ENCODE data around the gene CACNB4. TPM values are rescaled to one million over a fixed set of nuclear protein-coding genes. Genes with fewer than 3 reads are reported as not detected.

Gene CACNB4
- total and polyA plus RNA-seq, 2 donors = 4.8 to 33.9 TPM

DNA sequence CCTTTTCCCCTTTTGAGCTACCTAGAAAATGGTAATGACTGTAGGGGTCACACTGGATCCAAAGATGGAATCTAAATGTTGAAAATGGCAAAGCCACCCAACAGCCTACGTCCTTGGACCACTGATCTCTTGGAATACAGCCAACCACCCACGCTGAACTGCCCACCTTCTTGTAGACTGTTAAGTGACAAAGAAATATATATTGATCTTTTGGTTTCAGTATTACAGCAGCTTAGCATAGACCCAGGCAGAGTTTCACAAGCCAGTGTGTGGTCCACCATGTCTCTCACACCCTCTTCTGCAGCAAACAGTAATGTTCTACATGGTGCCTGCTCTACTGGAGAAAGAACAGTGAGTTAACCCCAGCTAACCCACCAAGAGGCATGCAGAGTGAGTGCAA lies 20.2 kb downstream of the CACNB4 start:
- no peaks in the 10 kb centered on the region for H3K4me1 ChIP-seq (ENCODE audit: insufficient read depth)
- no peak overlapping the region for H3K4me3 ChIP-seq (ENCODE audit: low read depth, low read length)
- DNase-seq (ENCODE audit: extremely low spot score) = no peak
- H3K36me3 ChIP-seq (ENCODE audit: insufficient read depth) = no peaks in the 10 kb centered on the region
- WGBS = 89% methylated on average over 2 of the region's 2 CpGs
- H3K27ac ChIP-seq (ENCODE audit: low read depth) = no peak overlapping the region

DNA sequence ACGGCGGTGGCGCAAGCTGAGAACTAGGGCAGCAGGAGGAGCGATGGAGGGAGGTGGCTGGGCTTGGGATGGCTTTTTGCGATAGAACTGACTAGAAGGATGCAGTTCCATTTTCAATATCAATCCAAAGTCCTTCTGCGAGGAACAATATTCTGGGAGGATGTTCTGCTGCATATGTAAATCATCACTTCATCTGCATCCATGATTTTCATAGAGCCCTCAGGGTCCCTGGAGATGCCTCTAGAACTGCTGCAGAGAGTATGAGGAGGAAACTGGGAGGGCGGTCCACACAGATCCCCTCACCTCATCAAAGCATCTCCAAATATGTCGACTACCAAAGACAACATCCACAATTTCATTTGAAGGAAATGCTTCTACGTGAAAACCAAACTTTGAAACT lies 20.8 kb downstream of the CACNB4 start:
- DNase-seq (ENCODE audit: extremely low spot score) = no peak
- no peak overlapping the region for H3K27ac ChIP-seq (ENCODE audit: low read depth)
- H3K36me3 ChIP-seq (ENCODE audit: insufficient read depth) = no peaks in the 10 kb centered on the region
- H3K4me3 ChIP-seq (ENCODE audit: low read depth, low read length) = no peak overlapping the region
- 97% methylated on average over 9 of the region's 9 CpGs for WGBS
- no peaks in the 10 kb centered on the region for H3K4me1 ChIP-seq (ENCODE audit: insufficient read depth)

GRCh38 chr2:152075461-152076050 lies 23.3 kb downstream of the CACNB4 start:
- WGBS = 42% methylated on average over 4 of the region's 4 CpGs
- Histone ChIP-seq H3K36me3 (ENCODE audit: insufficient read depth) (no peaks in the 10 kb centered on the region), H3K27ac (ENCODE audit: low read depth) (no peak overlapping the region), H3K4me3 (ENCODE audit: low read depth, low read length) (no peak overlapping the region), H3K4me1 (ENCODE audit: insufficient read depth) (no peaks in the 10 kb centered on the region)
- DNase-seq (ENCODE audit: extremely low spot score) = no peak

GRCh38 chr2:152072011-152072410 lies 26.8 kb downstream of the CACNB4 start:
- DNase-seq (ENCODE audit: extremely low spot score) = no peak
- Histone ChIP-seq H3K4me3 (ENCODE audit: low read depth, low read length) (no peak overlapping the region), H3K27ac (ENCODE audit: low read depth) (no peak overlapping the region), H3K4me1 (ENCODE audit: insufficient read depth) (no peaks in the 10 kb centered on the region), H3K36me3 (ENCODE audit: insufficient read depth) (no peaks in the 10 kb centered on the region)
- 80% methylated on average over 2 of the region's 2 CpGs for WGBS

GRCh38 chr2:152071518-152071917 lies 27.3 kb downstream of the CACNB4 start:
- DNase-seq (ENCODE audit: extremely low spot score) = no peak
- 93% methylated on average over 1 of the region's 1 CpG for WGBS
- H3K4me1 ChIP-seq (ENCODE audit: insufficient read depth) = no peaks in the 10 kb centered on the region
- no peak overlapping the region for H3K27ac ChIP-seq (ENCODE audit: low read depth)
- H3K36me3 ChIP-seq (ENCODE audit: insufficient read depth) = no peaks in the 10 kb centered on the region
- H3K4me3 ChIP-seq (ENCODE audit: low read depth, low read length) = no peak overlapping the region

GRCh38 chr2:152071092-152071491 lies 27.8 kb downstream of the CACNB4 start:
- 75% methylated on average over 1 of the region's 1 CpG for WGBS
- Histone ChIP-seq H3K27ac (ENCODE audit: low read depth) (no peak overlapping the region), H3K36me3 (ENCODE audit: insufficient read depth) (no peaks in the 10 kb centered on the region), H3K4me1 (ENCODE audit: insufficient read depth) (no peaks in the 10 kb centered on the region), H3K4me3 (ENCODE audit: low read depth, low read length) (no peak overlapping the region)
- no peak for DNase-seq (ENCODE audit: extremely low spot score)

DNA sequence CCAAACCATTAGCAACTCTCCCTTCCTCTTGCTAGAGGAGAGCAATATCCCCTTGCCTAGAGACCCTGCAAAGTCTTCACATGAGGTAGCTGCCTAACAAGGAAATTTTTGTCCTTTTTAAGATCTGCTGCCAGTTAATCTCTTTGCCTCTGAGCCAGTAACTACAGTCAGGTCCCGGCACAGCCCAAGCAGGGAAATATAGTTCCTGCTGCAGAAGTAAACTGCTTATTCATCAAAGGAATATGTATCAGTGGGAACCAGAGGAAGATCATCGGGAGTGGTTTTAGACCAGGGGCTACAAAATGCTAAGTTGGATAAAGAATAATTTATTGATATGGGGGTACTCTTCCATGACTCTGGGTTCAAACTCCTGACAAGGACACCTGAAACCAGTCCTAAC lies 30.6 kb downstream of the CACNB4 start:
- H3K36me3 ChIP-seq (ENCODE audit: insufficient read depth) = no peaks in the 10 kb centered on the region
- no peak overlapping the region for H3K4me3 ChIP-seq (ENCODE audit: low read depth, low read length)
- H3K4me1 ChIP-seq (ENCODE audit: insufficient read depth) = no peaks in the 10 kb centered on the region
- WGBS = 41% methylated on average over 2 of the region's 2 CpGs
- DNase-seq (ENCODE audit: extremely low spot score) = no peak
- no peak overlapping the region for H3K27ac ChIP-seq (ENCODE audit: low read depth)

GRCh38 chr2:152067823-152068222 lies 31.0 kb downstream of the CACNB4 start:
- H3K27ac ChIP-seq (ENCODE audit: low read depth) = no peak overlapping the region
- DNase-seq (ENCODE audit: extremely low spot score) = no peak
- no peaks in the 10 kb centered on the region for H3K4me1 ChIP-seq (ENCODE audit: insufficient read depth)
- no peaks in the 10 kb centered on the region for H3K36me3 ChIP-seq (ENCODE audit: insufficient read depth)
- WGBS = 84% methylated on average over 1 of the region's 1 CpG
- no peak overlapping the region for H3K4me3 ChIP-seq (ENCODE audit: low read depth, low read length)

DNA sequence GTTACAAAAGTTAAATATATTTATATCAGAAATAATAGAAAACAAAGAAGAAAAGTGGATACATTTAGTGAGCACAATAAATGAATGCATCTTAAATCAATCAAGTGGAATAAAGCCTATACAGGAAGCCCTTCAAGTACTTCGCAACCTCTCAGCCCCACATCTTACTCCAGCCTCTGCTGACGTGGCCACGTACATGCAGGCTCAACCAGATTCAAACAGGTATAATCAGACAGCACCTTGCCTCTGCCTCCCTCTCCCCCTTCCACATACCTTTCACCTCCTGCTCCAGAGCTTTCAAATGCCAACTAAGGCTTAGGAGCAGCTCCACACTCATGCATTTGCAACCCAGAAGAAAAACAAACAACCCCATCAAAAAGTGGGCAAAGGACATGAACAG lies 32.9 kb downstream of the CACNB4 start:
- Histone ChIP-seq H3K4me3 (ENCODE audit: low read depth, low read length) (no peak overlapping the region), H3K36me3 (ENCODE audit: insufficient read depth) (no peaks in the 10 kb centered on the region), H3K27ac (ENCODE audit: low read depth) (no peak overlapping the region), H3K4me1 (ENCODE audit: insufficient read depth) (no peaks in the 10 kb centered on the region)
- no peak for DNase-seq (ENCODE audit: extremely low spot score)
- 85% methylated on average over 3 of the region's 3 CpGs for WGBS

GRCh38 chr2:152064001-152064400 lies 34.8 kb downstream of the CACNB4 start:
- 68% methylated on average over 3 of the region's 3 CpGs for WGBS
- Histone ChIP-seq H3K4me1 (ENCODE audit: insufficient read depth) (no peaks in the 10 kb centered on the region), H3K36me3 (ENCODE audit: insufficient read depth) (no peaks in the 10 kb centered on the region), H3K4me3 (ENCODE audit: low read depth, low read length) (no peak overlapping the region), H3K27ac (ENCODE audit: low read depth) (no peak overlapping the region)
- DNase-seq (ENCODE audit: extremely low spot score) = no peak

- DNase-seq (ENCODE audit: extremely low spot score) = no peak
- Histone ChIP-seq H3K4me1 (ENCODE audit: insufficient read depth) (no peaks in the 10 kb centered on the region), H3K4me3 (ENCODE audit: low read depth, low read length) (no peak overlapping the region), H3K27ac (ENCODE audit: low read depth) (no peak overlapping the region), H3K36me3 (ENCODE audit: insufficient read depth) (no peaks in the 10 kb centered on the region)
- WGBS = 66% methylated on average over 3 of the region's 3 CpGs
Measured at GRCh38 chr2:152063325-152063924, 35.4 kb downstream of the CACNB4 start.

DNA sequence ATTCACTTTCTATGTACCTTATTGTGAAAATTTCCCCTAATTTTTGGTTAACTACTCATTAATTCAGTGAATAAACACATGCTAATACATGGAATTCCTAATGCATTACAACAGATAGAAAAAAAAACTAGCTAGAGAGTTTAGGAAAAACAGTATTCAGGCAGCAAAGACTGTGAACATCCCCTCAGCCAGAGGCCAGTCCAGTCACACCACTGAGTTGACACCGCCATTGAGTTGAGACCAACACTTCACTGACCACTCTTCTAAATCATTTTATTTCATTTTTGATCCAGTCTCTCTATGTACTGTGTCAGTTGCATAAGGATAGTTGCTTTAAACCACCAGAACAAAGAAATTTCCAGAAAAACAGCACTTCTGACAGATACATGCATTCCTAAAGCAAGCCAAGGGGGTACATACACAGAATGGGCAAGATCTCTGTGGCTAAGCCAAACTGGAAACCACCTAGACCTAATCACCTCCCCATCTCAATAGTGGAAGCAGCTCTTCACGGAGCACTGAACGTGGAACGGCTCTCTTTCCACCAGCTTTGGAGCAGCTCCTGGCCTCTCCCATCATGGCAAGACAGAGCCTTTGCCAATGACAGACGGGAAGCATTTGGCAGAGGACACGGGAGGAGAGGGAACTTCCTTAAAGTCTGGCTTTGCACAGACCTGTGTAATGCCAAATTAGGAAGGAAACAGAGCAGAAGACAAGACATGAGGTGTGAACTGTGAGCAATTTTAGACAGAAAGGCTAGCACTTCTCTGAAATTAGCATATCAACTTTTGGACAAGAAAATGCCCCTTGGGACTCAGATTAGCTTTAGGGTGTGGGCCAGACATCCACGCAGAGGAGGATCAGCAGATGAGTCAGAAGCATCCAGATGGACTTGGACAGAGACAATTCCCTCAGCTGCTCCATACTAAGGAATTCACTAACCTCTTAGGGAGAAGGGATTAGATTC lies 36.4 kb downstream of the CACNB4 start:
- H3K36me3 ChIP-seq (ENCODE audit: insufficient read depth) = no peaks in the 10 kb centered on the region
- no peaks in the 10 kb centered on the region for H3K4me1 ChIP-seq (ENCODE audit: insufficient read depth)
- no peak overlapping the region for H3K4me3 ChIP-seq (ENCODE audit: low read depth, low read length)
- no peak for DNase-seq (ENCODE audit: extremely low spot score)
- 37% methylated on average over 7 of the region's 7 CpGs for WGBS
- peak overlapping the region; percentile 6 for H3K27ac ChIP-seq (ENCODE audit: low read depth)

DNA sequence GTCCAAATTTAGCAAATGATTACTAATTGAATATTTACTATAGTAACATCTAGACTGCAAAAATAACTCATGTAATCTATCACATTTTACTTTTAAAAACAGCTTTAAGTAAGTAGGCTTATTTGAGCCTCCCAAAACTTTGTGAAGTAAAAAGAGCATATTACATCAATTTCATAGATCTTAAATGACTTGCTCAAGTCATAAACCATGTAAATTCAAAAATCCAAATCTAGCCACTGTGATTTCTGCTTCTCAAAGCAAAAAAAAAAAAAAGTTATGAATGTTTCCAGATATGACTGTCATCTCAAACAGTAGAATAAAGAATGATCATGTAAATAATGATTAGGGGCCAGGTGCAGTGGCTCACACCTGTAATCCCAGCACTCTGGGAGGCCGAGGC lies 37.5 kb downstream of the CACNB4 start:
- H3K4me3 ChIP-seq (ENCODE audit: low read depth, low read length) = no peak overlapping the region
- DNase-seq (ENCODE audit: extremely low spot score) = no peak
- WGBS = 84% methylated on average over 1 of the region's 1 CpG
- H3K27ac ChIP-seq (ENCODE audit: low read depth) = no peak overlapping the region
- no peaks in the 10 kb centered on the region for H3K36me3 ChIP-seq (ENCODE audit: insufficient read depth)
- no peaks in the 10 kb centered on the region for H3K4me1 ChIP-seq (ENCODE audit: insufficient read depth)

- H3K4me3 ChIP-seq (ENCODE audit: low read depth, low read length) = no peak overlapping the region
- no peak overlapping the region for H3K27ac ChIP-seq (ENCODE audit: low read depth)
- H3K36me3 ChIP-seq (ENCODE audit: insufficient read depth) = no peaks in the 10 kb centered on the region
- WGBS = 98% methylated on average over 1 of the region's 1 CpG
- DNase-seq (ENCODE audit: extremely low spot score) = no peak
- no peaks in the 10 kb centered on the region for H3K4me1 ChIP-seq (ENCODE audit: insufficient read depth)
Measured at GRCh38 chr2:152058655-152059054, 40.2 kb downstream of the CACNB4 start.
